ENCODE data around the gene CLN5.

DNA sequence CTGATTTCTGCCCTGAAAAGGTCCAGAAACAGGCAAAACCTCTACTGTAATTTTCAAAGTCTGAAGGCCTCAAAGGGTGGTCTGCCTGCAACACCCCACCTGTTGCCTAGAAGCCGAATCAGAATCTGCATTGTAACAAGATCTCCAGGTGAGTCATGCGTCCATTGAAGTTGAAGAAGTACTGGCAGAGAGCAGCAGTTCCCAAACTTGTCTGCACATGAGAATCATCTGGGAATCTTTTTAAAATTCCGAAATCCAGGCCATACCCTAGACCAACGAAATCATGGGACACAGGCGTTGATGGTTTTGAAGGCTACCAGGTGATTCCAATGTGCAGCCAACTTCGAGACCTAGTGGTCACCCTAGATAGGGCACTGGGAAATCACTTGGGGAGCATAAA is 16.0 kb upstream of the CLN5 start:
- TF ChIP-seq, protein P1, sequence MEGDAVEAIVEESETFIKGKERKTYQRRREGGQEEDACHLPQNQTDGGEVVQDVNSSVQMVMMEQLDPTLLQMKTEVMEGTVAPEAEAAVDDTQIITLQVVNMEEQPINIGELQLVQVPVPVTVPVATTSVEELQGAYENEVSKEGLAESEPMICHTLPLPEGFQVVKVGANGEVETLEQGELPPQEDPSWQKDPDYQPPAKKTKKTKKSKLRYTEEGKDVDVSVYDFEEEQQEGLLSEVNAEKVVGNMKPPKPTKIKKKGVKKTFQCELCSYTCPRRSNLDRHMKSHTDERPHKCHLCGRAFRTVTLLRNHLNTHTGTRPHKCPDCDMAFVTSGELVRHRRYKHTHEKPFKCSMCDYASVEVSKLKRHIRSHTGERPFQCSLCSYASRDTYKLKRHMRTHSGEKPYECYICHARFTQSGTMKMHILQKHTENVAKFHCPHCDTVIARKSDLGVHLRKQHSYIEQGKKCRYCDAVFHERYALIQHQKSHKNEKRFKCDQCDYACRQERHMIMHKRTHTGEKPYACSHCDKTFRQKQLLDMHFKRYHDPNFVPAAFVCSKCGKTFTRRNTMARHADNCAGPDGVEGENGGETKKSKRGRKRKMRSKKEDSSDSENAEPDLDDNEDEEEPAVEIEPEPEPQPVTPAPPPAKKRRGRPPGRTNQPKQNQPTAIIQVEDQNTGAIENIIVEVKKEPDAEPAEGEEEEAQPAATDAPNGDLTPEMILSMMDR (IDR thresholded peaks at IDR 0.05; ENCODE audit: insufficient read depth, low read length, poor library complexity, severe bottlenecking), result no peak
- no peak for TF ChIP-seq EZH2phosphoT487 (conservative IDR thresholded peaks at IDR 0.05; ENCODE audit: low read length)

All from SU-DHL-6 (cell line).